GM18520 (cell line): Measurements from ENCODE around the gene NCL.

Experiments used
- ATAC-seq: cut with Tn5 transposase; IDR thresholded peaks from one replicate; pipeline ENCODE4 v1.9.1; 2021; ENCODE audit not compliant: unreplicated experiment

Gene NCL

GRCh38 chr2:231463698-231464575 lies at the start of gene NCL:
TSS of gene NCL (minus strand) at chr2:231464484. CDS start at chr2:231464353, 131 bp downstream.
- peak; percentile 80 for ATAC-seq

GRCh38 chr2:231513746-231514224 lies 49.5 kb upstream of the NCL start:
- ATAC-seq: no peak

- ATAC-seq: no peak
These were observed 47.9 kb upstream of the NCL start for GRCh38 chr2:231512222-231512621.

GRCh38 chr2:231503766-231504165 lies 39.5 kb upstream of the NCL start:
- no peak for ATAC-seq

- ATAC-seq: no peak
These were observed 38.3 kb upstream of the NCL start for GRCh38 chr2:231502596-231502995.

GRCh38 chr2:231497651-231498050 lies 33.4 kb upstream of the NCL start:
- no peak for ATAC-seq

- ATAC-seq: no peak
These were observed 30.4 kb upstream of the NCL start for GRCh38 chr2:231494669-231495068.

- ATAC-seq: no peak
These were observed 26.5 kb upstream of the NCL start for GRCh38 chr2:231490801-231491200.

- no peak for ATAC-seq
These were observed 25.7 kb upstream of the NCL start for GRCh38 chr2:231489990-231490389.

- ATAC-seq: no peak
These were observed 24.0 kb upstream of the NCL start for GRCh38 chr2:231488331-231488730.

- ATAC-seq: no peak
These were observed 22.7 kb upstream of the NCL start for GRCh38 chr2:231486851-231487596.

- no peak for ATAC-seq
These were observed 19.4 kb upstream of the NCL start for GRCh38 chr2:231483398-231484329.

GRCh38 chr2:231482806-231483391 lies 18.6 kb upstream of the NCL start:
- ATAC-seq: peak; percentile 48

GRCh38 chr2:231480781-231481180 lies 16.5 kb upstream of the NCL start:
- ATAC-seq: no peak

GRCh38 chr2:231479455-231479854 lies 15.2 kb upstream of the NCL start:
- ATAC-seq: no peak

- no peak for ATAC-seq
These were observed 12.6 kb upstream of the NCL start for GRCh38 chr2:231476920-231477319.

GRCh38 chr2:231475965-231476364 lies 11.7 kb upstream of the NCL start:
- ATAC-seq: no peak

- no peak for ATAC-seq
These were observed 8.5 kb upstream of the NCL start for GRCh38 chr2:231472816-231473215.

GRCh38 chr2:231470246-231470900 lies 6.1 kb upstream of the NCL start:
- no peak for ATAC-seq

- no peak for ATAC-seq
These were observed 5.3 kb upstream of the NCL start for GRCh38 chr2:231469583-231469950.
